K562 (cell line): Measurements from ENCODE around the gene ITK. TPM values are rescaled to one million over a fixed set of nuclear protein-coding genes. Genes with fewer than 3 reads are reported as not detected.
A peak's percentile ranks its signal among the peaks of the same experiment; 100 is the strongest.

ENCODE experiments used
- CHD4 ChIP-seq: fragments of 200-600 bp; sonication (generic); IDR thresholded peaks from 3 replicates; pipeline ENCODE4 v1.6.1; 2012; ENCODE audit warnings: low read depth, mild to moderate bottlenecking, mixed read lengths, low read length, inconsistent platforms; ENCODE audit not compliant: insufficient read depth, insufficient replicate concordance, poor library complexity, severe bottlenecking
- FOXO4 ChIP-seq: fragments of 450-650 bp; formaldehyde crosslinking; IDR thresholded peaks from 2 replicates; pipeline ENCODE4 v1.4.0; 2020; ENCODE audit warnings: mild to moderate bottlenecking, moderate library complexity
- GTF2A2 ChIP-seq: IDR thresholded peaks from 2 replicates; pipeline ENCODE4 v1.6.1; 2016; ENCODE audit warnings: mild to moderate bottlenecking, missing genetic modification characterization, missing compliant biosample characterization
- GTF3C2 ChIP-seq: IDR thresholded peaks from 3 replicates; pipeline ENCODE4 v1.6.1; 2011; ENCODE audit warnings: borderline replicate concordance, mild to moderate bottlenecking, moderate library complexity; ENCODE audit not compliant: insufficient read length; ENCODE audit errors: extremely low read depth
- MBD1 ChIP-seq: fragments of 250-450 bp; sonication (Bioruptor Pico); IDR thresholded peaks from 2 replicates; pipeline ENCODE4 v1.8.0; 2022; ENCODE audit warnings: inconsistent platforms
- NR2F6 ChIP-seq: fragments of 450-650 bp; formaldehyde crosslinking; IDR thresholded peaks from 2 replicates; pipeline ENCODE4 v1.4.0; 2020; ENCODE audit warnings: mild to moderate bottlenecking
- PREB ChIP-seq: sonication (generic); formaldehyde crosslinking; IDR thresholded peaks from 2 replicates; pipeline ENCODE4 v1.8.1; 2023; ENCODE audit warnings: mild to moderate bottlenecking, missing genetic modification reagents
- PYGO2 ChIP-seq: fragments of 450-650 bp; IDR thresholded peaks from 2 replicates; pipeline ENCODE4 v1.6.1; 2016; ENCODE audit warnings: mild to moderate bottlenecking, missing genetic modification characterization, moderate library complexity, missing compliant biosample characterization
- RAD51 ChIP-seq: fragments of 450-650 bp; IDR thresholded peaks from 2 replicates; pipeline ENCODE4 v1.7.1; 2016; ENCODE audit warnings: low read depth, mild to moderate bottlenecking, borderline replicate concordance
- RBM17 ChIP-seq: fragments of 200-400 bp; formaldehyde crosslinking; IDR thresholded peaks from 2 replicates; pipeline ENCODE4 v1.6.1; 2017; ENCODE audit warnings: low read depth, mild to moderate bottlenecking, low read length, borderline replicate concordance
- TAF1 ChIP-seq: IDR thresholded peaks from 2 replicates; pipeline ENCODE4 v1.6.1; 2011; ENCODE audit warnings: mild to moderate bottlenecking, low read length, moderate library complexity; ENCODE audit not compliant: insufficient read depth, control insufficient read depth, severe bottlenecking; ENCODE audit errors: extremely low read depth
- ZBED1 ChIP-seq: IDR thresholded peaks from 2 replicates; pipeline ENCODE4 v1.6.1; 2014
- ZNF263 ChIP-seq: sonication (generic); formaldehyde crosslinking; IDR thresholded peaks from 2 replicates; pipeline ENCODE4 v1.8.0; 2022; ENCODE audit warnings: mild to moderate bottlenecking, missing genetic modification reagents, borderline replicate concordance
- polyA plus RNA-seq, 8 experiments: library from polyadenylated mRNA; depleted of rRNA in 4 of 8; stranded (reverse) in 5 of 8; unstranded in 3 of 8; fragments of >200 nt; fragmentation: Nextera tagmentation in 2 of 8; fragmentation: Illumina TruSeq in 1 of 8; extraction: Ambion mirVana in 2 of 8; extraction: Trizol in 1 of 8; gene quantifications; 2 replicates each; pipeline versions ENCODE4 v1.2.1 to v1.2.3, GENCODE V29; 2011 to 2014; ENCODE audit warnings: inconsistent platforms in 1 of 8, missing spikeins in 1 of 8
- total RNA-seq, 7 experiments: library from RNA; depleted of rRNA in 6 of 7; stranded (reverse); fragments of >200 nt in 6 of 7; fragmentation: Illumina TruSeq in 2 of 7; extraction: Trizol in 2 of 7; gene quantifications; 2 replicates each; pipeline versions ENCODE4 v1.2.1 to v1.2.3, GENCODE V29; 2011 to 2021; ENCODE audit warnings: low replicate concordance in 1 of 7
- TF ChIP-seq, protein P1 (sequence below): fragments of 250-450 bp; sonication (Bioruptor Pico); IDR thresholded peaks from 2 replicates; pipeline ENCODE4 v1.5.0; 2021; ENCODE audit warnings: mild to moderate bottlenecking, borderline replicate concordance

Gene ITK
- total and polyA plus RNA-seq, 9 of the 15 experiments (the other 6 are each of a cell fraction or from before 2014, with no cell fraction given), result 0.04 to 0.75 TPM; not detected in 7

DNA sequence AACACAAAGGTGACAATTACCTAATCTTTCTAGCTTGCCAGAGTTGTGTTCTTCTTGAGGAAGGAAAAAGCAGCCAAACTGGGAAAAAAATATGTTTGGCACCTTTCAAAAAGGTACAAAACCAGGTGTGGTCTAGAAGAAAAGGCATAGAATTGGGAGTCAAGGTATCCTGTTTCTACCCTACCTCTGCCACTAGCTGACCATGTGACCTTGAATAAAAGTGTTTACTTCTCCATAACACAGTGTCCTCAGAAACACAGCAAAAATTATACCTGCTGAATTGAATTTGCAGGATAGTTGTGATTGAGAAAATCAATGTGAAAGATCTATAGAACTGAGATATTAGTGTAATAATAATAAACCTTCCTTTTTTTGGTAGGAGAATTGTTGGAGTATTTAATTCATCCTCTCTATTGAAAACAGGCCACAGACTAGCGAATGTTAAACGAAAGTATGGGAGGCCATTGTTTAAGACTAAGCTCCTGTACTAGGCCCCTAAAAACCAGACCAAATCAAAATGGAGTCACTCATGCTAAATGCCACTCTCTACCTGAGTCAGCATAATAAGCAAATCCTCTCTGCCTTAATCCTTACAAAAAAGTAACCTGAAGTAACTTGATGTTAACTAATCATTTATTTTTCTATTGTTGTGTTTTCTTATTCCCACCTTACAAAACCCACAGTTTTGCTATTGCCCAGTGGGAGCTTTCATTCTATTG is 97.8 kb downstream of the ITK start (continued):
- TF ChIP-seq MBD1 (CRISPR knock-in tag), result no peak
- TF ChIP-seq, protein P1, sequence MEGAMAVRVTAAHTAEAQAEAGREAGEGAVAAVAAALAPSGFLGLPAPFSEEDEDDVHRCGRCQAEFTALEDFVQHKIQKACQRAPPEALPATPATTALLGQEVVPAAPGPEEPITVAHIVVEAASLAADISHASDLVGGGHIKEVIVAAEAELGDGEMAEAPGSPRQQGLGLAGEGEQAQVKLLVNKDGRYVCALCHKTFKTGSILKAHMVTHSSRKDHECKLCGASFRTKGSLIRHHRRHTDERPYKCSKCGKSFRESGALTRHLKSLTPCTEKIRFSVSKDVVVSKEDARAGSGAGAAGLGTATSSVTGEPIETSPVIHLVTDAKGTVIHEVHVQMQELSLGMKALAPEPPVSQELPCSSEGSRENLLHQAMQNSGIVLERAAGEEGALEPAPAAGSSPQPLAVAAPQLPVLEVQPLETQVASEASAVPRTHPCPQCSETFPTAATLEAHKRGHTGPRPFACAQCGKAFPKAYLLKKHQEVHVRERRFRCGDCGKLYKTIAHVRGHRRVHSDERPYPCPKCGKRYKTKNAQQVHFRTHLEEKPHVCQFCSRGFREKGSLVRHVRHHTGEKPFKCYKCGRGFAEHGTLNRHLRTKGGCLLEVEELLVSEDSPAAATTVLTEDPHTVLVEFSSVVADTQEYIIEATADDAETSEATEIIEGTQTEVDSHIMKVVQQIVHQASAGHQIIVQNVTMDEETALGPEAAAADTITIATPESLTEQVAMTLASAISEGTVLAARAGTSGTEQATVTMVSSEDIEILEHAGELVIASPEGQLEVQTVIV (CRISPR knock-in tag), result peak; percentile 87
- TF ChIP-seq RAD51, result no peak
- no peak for TF ChIP-seq TAF1
- TF ChIP-seq CHD4, result no peak
- no peak for TF ChIP-seq ZBED1
- TF ChIP-seq ZNF263 (CRISPR knock-in tag), result no peak
- TF ChIP-seq NR2F6, result peak; percentile 84; the same call in 1 of the 2 replicates
- TF ChIP-seq PREB (CRISPR knock-in tag), result no peak
- TF ChIP-seq GTF3C2, result no peak
- peak; percentile 90 for TF ChIP-seq PYGO2 (tag)
- peak; percentile 96 for TF ChIP-seq GTF2A2 (tag)
- TF ChIP-seq FOXO4 (CRISPR knock-in tag), result peak; percentile 86; the same call in 1 of the 2 replicates
- no peak for TF ChIP-seq RBM17
